PC-9 (cell line): ENCODE results near the gene E2F2. TPM values are rescaled to one million over a fixed set of nuclear protein-coding genes. Genes with fewer than 3 reads are reported as not detected.

ENCODE experiments used
- BruUV-seq: library from RNA; stranded (reverse); fragments of 400-500 nt; replicated peaks from 2 replicates; lab custom pipeline; 2021; lab: Mats Ljungman, UMichigan
- CTCF ChIA-PET: fragments of 300-600 bp; sonication (Branson Sonifier 250); formaldehyde crosslinking; loops from one replicate; lab custom pipeline; 2022; ENCODE audit warnings: antibody characterized with exemption; lab: Charles Lee
- POLR2A ChIA-PET: fragments of 300-600 bp; sonication (Branson Sonifier 250); formaldehyde crosslinking; loops from one replicate; lab custom pipeline; 2022; ENCODE audit warnings: antibody characterized with exemption; ENCODE audit not compliant: unreplicated experiment; lab: Charles Lee
- DNase-seq, 2 experiments: peaks; one replicate each; pipeline versions ENCODE4 v3.0.0 to v3.0.0-alpha.2; 2015 to 2022; ENCODE audit warnings: mixed read lengths in 1 of 2
- H2AFZ ChIP-seq: fragments of 200-600 bp; sonication (generic); 2 replicates; pipeline ENCODE4 v1.8.1; 2017; ENCODE audit warnings: antibody characterized with exemption
- H3F3A ChIP-seq: fragments of 200-600 bp; sonication (generic); 2 replicates; pipeline ENCODE4 v1.8.1; 2017; ENCODE audit warnings: antibody characterized with exemption, mild to moderate bottlenecking, low read depth; ENCODE audit not compliant: insufficient read depth
- H3K27ac ChIP-seq: fragments of 200-600 bp; sonication (generic); 2 replicates; pipeline ENCODE4 v1.6.1; 2016; ENCODE audit warnings: mixed run types
- H3K27me3 ChIP-seq: fragments of 200-600 bp; sonication (generic); 2 replicates; pipeline ENCODE4 v1.6.1; 2016; ENCODE audit warnings: low read depth, mixed run types; ENCODE audit not compliant: insufficient read depth
- H3K36me3 ChIP-seq: fragments of 200-600 bp; sonication (generic); 2 replicates; pipeline ENCODE4 v1.6.1; 2016; ENCODE audit warnings: low read depth, mixed run types
- H3K4me1 ChIP-seq: fragments of 200-600 bp; sonication (generic); replicated peaks from 2 replicates; pipeline ENCODE4 v1.6.1; 2016; ENCODE audit warnings: mixed run types; ENCODE audit not compliant: insufficient read depth
- H3K4me2 ChIP-seq: fragments of 200-600 bp; sonication (generic); 2 replicates; pipeline ENCODE4 v1.6.1; 2017; ENCODE audit warnings: mixed run types
- H3K4me3 ChIP-seq: fragments of 200-600 bp; sonication (generic); 2 replicates; pipeline ENCODE4 v1.6.1; 2016; ENCODE audit warnings: mixed run types
- H3K79me2 ChIP-seq: fragments of 200-600 bp; sonication (generic); 2 replicates; pipeline ENCODE4 v1.6.1; 2017; ENCODE audit warnings: low read depth, mixed run types
- H3K9me2 ChIP-seq: fragments of 200-600 bp; sonication (generic); 2 replicates; pipeline ENCODE4 v1.8.1; 2017; ENCODE audit warnings: mild to moderate bottlenecking; ENCODE audit not compliant: insufficient read depth
- H3K9me3 ChIP-seq: fragments of 200-600 bp; sonication (generic); 2 replicates; pipeline ENCODE4 v1.8.1; 2016; ENCODE audit warnings: low read depth; ENCODE audit not compliant: insufficient read depth
- H4K20me1 ChIP-seq: fragments of 200-600 bp; sonication (generic); 2 replicates; pipeline ENCODE4 v1.8.1; 2017; ENCODE audit not compliant: insufficient read depth
- CTCF ChIP-seq: fragments of 200-600 bp; sonication (generic); conservative IDR thresholded peaks from 2 replicates; pipeline ENCODE4 v1.6.1; 2017; ENCODE audit warnings: mixed run types, antibody characterized with exemption, mild to moderate bottlenecking, moderate library complexity
- EZH2 ChIP-seq: fragments of 200-600 bp; sonication (generic); IDR thresholded peaks from 2 replicates; pipeline ENCODE4 v1.8.0; 2017; ENCODE audit warnings: antibody characterized with exemption, low read depth
- intact Hi-C: fragments of 100-400 bp; cut with micrococcal nuclease; formaldehyde crosslinking; loops from one replicate; pipeline ENCODE4 v1.10.0; 2022; ENCODE audit not compliant: unreplicated experiment
- total RNA-seq: library from RNA; stranded (reverse); gene quantifications from 2 replicates; pipeline ENCODE4 v1.2.3, GENCODE V29; 2021

E2F2 gene
- total RNA-seq, 1 experiment from 2014 or later, result 7.6 TPM

GRCh38 chr1:23577056-23578004 lies 46.3 kb upstream of the E2F2 start:
- ChIA-PET CTCF (interaction anchor here (0.5 to 1.1 kb wide), 4 partner anchors 17 to 168 kb away, joined by 3 to 5 read pairs (median 4); no protein-coding TSS in a partner anchor), POLR2A (interaction anchor here (0.5 to 2.0 kb wide), 7 partner anchors 12 to 34 kb away, joined by 3 to 32 read pairs (median 8); no protein-coding TSS in a partner anchor)
- TF ChIP-seq EZH2 (no peak), CTCF (no peak)
- Histone ChIP-seq H3K27ac (peak overlapping the region; percentile 93), H4K20me1 (no peaks in the 10 kb centered on the region), H3K9me3 (no peaks in the 10 kb centered on the region), H3K4me2 (peak overlapping the region; percentile 77), H3K79me2 (no peaks in the 10 kb centered on the region), H3K36me3 (no peaks in the 10 kb centered on the region), H3K4me1 (peaks cover 55% of the 10 kb centered on the region), H3K9me2 (no peaks in the 10 kb centered on the region), H3F3A (peaks cover 29% of the 10 kb centered on the region), H3K27me3 (no peaks in the 10 kb centered on the region), H2AFZ (peak overlapping the region; percentile 68), H3K4me3 (no peak overlapping the region; the same call in 1 of the 2 replicates)
- DNase-seq, result peak in 1 of 2 experiments; percentile 84
- intact Hi-C loops, result loop anchor here (2.0 kb wide), 2 partner anchors 15 to 19 kb away; partner anchors contain the start of gene ID3
- BruUV-seq, result TSS peak; percentile 73

DNA sequence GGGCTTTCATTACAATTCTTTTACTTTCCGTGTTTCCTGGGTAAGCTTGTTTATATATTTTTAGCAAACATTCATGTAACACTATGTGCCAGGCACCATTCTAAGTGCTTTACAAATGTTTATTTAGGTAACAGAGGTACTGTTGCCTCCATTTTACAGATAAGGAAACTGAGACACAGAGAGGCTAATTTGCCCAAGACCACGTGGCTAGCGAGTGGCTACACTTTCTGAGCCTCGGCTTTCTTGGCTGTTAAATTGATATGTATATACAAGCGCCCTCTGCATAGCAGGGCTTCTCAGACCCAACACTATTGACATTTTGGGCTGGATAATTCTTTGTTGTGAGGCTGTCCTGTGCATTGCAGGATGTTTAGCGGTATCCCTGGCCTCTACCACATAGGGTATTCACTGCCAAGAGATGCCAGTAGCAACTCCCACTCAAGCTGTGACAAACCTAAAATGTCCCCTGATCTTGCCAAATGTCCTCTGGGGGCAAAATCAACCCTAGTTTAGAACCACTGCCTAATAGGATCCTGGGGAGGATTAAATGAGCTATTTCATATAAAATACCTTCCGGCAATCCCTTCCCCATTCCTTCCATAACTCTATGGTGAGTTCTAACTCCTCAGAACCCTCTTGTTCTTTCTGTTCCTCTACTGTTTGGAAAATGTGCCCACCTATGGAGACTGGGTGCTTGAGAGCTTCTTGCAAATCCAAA lies 45.5 kb upstream of the E2F2 start:
- H3K4me2 ChIP-seq, result peak overlapping the region; percentile 77
- peaks cover 29% of the 10 kb centered on the region for H3F3A ChIP-seq
- H3K27me3 ChIP-seq, result no peaks in the 10 kb centered on the region
- no peaks in the 10 kb centered on the region for H3K79me2 ChIP-seq
- H3K4me1 ChIP-seq, result peaks cover 55% of the 10 kb centered on the region
- no peaks in the 10 kb centered on the region for H4K20me1 ChIP-seq
- H2AFZ ChIP-seq, result no peak overlapping the region
- TF ChIP-seq CTCF, result no peak
- TF ChIP-seq EZH2, result no peak
- no peaks in the 10 kb centered on the region for H3K9me3 ChIP-seq
- intact Hi-C loops, result loop anchor here (2.0 kb wide), 2 partner anchors 16 to 18 kb away; partner anchors contain the start of gene ID3
- POLR2A ChIA-PET, result interaction anchor here (0.6 to 2.0 kb wide), 4 partner anchors 13 to 35 kb away, joined by 3 to 32 read pairs (median 8); no protein-coding TSS in a partner anchor
- DNase-seq, result peak in 1 of 2 experiments; percentile 53
- H3K4me3 ChIP-seq, result no peak overlapping the region
- H3K9me2 ChIP-seq, result no peaks in the 10 kb centered on the region
- BruUV-seq, result no TSS peak
- H3K27ac ChIP-seq, result peak overlapping the region; percentile 93
- H3K36me3 ChIP-seq, result no peaks in the 10 kb centered on the region
- CTCF ChIA-PET, result interaction anchor here (0.5 to 1.1 kb wide), 4 partner anchors 16 to 169 kb away, joined by 3 to 5 read pairs (median 4); no protein-coding TSS in a partner anchor

- DNase-seq, result no peak
- H3K9me2 ChIP-seq, result no peaks in the 10 kb centered on the region
- no peak overlapping the region for H3K4me3 ChIP-seq
- TF ChIP-seq CTCF, result no peak
- H4K20me1 ChIP-seq, result no peaks in the 10 kb centered on the region
- no peak overlapping the region for H2AFZ ChIP-seq
- BruUV-seq, result no TSS peak
- H3K79me2 ChIP-seq, result no peaks in the 10 kb centered on the region
- H3K9me3 ChIP-seq, result no peaks in the 10 kb centered on the region
- ChIA-PET POLR2A (interaction anchor here (1.0 kb wide), 1 partner anchor 20 kb away, joined by 7 read pairs; no protein-coding TSS in a partner anchor), CTCF (no interaction called here)
- peak overlapping the region; percentile 41 for H3K27ac ChIP-seq
- intact Hi-C loops, result no loop called here
- 0 out of 2 replicates have a peak overlapping the region, but pooled peaks have one; percentile 30 for H3K4me2 ChIP-seq
- peaks cover 29% of the 10 kb centered on the region for H3F3A ChIP-seq
- no peaks in the 10 kb centered on the region for H3K36me3 ChIP-seq
- H3K4me1 ChIP-seq, result peaks cover 55% of the 10 kb centered on the region
- H3K27me3 ChIP-seq, result no peaks in the 10 kb centered on the region
Measured at GRCh38 chr1:23575226-23575810, 44.3 kb upstream of the E2F2 start.
